DMS79 (cell line): Measurements from ENCODE around the gene CBLB.

Experiments
- DNase-seq: peaks from one replicate; lab custom pipeline; 2025; lab: John Stamatoyannopoulos, UW

Gene CBLB

GRCh38 chr3:105691053-105691452 lies 177.8 kb downstream of the CBLB start:
- no peak for DNase-seq

GRCh38 chr3:105688821-105689220 lies 180.0 kb downstream of the CBLB start:
- DNase-seq = no peak

- DNase-seq = no peak
Measured at GRCh38 chr3:105686278-105686897, 182.4 kb downstream of the CBLB start.

GRCh38 chr3:105679951-105680350 lies 188.9 kb downstream of the CBLB start:
- no peak for DNase-seq

- no peak for DNase-seq
Measured at GRCh38 chr3:105678017-105678416, 190.8 kb downstream of the CBLB start.

GRCh38 chr3:105676621-105677300 lies 192.1 kb downstream of the CBLB start:
- DNase-seq = no peak

GRCh38 chr3:105674437-105675065 lies 194.3 kb downstream of the CBLB start:
- no peak for DNase-seq

GRCh38 chr3:105672996-105673395 lies 195.8 kb downstream of the CBLB start:
- DNase-seq = no peak

- DNase-seq = no peak
Measured at GRCh38 chr3:105662306-105662705, 206.5 kb downstream of the CBLB start.

- DNase-seq = no peak
Measured at GRCh38 chr3:105661461-105661860, 207.4 kb downstream of the CBLB start.

- DNase-seq = no peak
Measured at GRCh38 chr3:105656651-105657504, 211.9 kb downstream of the CBLB start.

GRCh38 chr3:105653868-105654267 lies 214.9 kb downstream of the CBLB start:
- DNase-seq = no peak

- DNase-seq = no peak
Measured at GRCh38 chr3:105653166-105653565, 215.6 kb downstream of the CBLB start.

GRCh38 chr3:105649480-105649879 lies 219.3 kb downstream of the CBLB start:
- no peak for DNase-seq

- no peak for DNase-seq
Measured at GRCh38 chr3:105647047-105647446, 221.8 kb downstream of the CBLB start.

GRCh38 chr3:105639131-105639530 lies 229.7 kb downstream of the CBLB start:
- DNase-seq = no peak

- no peak for DNase-seq
Measured at GRCh38 chr3:105634708-105635107, 234.1 kb downstream of the CBLB start.

GRCh38 chr3:105629718-105630117 lies 239.1 kb downstream of the CBLB start:
- no peak for DNase-seq

GRCh38 chr3:105626739-105627138 lies 242.1 kb downstream of the CBLB start:
- DNase-seq = no peak

GRCh38 chr3:105622169-105622568 lies 246.6 kb downstream of the CBLB start:
- no peak for DNase-seq

- DNase-seq = no peak
Measured at GRCh38 chr3:105620236-105620635, 248.6 kb downstream of the CBLB start.

GRCh38 chr3:105619651-105620050 lies 249.2 kb downstream of the CBLB start:
- DNase-seq = no peak

- DNase-seq = no peak
Measured at GRCh38 chr3:105618556-105618955, 250.3 kb downstream of the CBLB start.
